GM19328 (cell line): ENCODE measurements around the gene TMEM45B.
"Not testable (repeated sequence)": the region's sequence is repeated elsewhere in the genome, so short reads cannot be mapped to it uniquely, and the experiment has no call there.

Source experiments
- ATAC-seq: cut with Tn5 transposase; IDR thresholded peaks from one replicate; pipeline ENCODE4 v1.9.1; 2021; ENCODE audit warnings: mild to moderate bottlenecking, moderate library complexity; ENCODE audit not compliant: unreplicated experiment

Gene TMEM45B

DNA sequence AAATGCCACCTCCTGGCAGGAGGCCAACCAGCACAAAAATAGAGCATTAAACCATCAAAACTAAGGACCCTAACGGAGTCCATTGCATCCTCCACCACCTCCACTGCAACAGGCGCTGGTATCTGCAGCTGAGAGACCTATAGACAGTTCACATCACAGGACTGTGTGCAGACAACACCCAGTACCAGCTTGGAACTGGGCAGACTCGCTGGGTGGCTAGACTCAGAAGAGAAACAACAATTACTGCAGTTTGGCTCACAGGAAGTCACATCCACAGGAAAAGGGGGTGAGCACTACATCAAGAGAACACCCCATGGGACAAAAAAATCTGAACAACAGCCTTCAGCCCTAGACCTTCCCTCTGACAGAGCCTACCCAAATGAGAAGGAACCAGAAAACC is 11.6 kb upstream of the TMEM45B start:
- ATAC-seq, result no peak

DNA sequence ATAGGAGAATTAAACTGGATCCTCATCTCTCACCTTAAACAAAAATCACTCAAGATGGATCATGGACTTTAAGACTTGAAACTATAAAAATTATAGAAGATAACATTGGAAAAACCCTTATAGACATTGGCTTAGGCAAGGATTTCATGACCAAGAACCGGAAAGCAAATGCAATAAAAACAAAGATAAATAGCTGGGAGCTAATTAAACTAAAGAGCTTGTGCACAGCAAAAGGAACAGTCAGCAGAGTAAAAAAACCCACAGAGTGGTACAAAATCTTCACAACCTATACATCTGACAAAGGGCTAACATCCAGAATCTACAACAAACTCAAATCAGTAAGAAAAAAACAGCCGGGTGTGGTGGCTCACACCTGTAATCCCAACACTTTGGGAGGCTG is 7.4 kb upstream of the TMEM45B start:
- not testable (repeated sequence) for ATAC-seq

DNA sequence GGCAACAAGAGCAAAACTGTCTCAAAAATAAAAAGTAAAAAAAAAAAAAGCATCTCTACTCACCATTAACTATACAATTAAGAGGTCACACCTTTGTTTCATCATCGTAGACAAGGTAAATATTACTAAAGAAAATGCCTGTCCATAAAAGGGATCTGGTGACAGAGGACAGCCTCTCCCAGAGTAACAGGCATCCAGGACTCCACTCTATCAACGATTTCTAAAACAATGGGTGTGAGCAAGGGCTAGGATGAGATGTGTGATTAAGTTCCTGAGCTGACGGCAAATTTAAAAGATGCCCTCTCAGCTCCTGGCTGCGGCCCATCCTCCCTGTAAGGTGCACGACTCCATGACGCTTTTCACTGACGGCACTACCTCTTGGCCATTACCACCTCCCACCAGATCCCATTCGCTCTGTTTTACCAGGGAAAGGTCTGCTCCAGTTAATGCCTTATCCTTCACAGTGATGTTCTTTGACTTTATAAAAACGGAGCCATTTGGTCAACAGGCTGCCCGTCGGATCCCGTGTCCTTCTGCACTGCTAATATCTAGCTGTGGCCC is 2.3 kb upstream of the TMEM45B start:
- ATAC-seq, result no peak

DNA sequence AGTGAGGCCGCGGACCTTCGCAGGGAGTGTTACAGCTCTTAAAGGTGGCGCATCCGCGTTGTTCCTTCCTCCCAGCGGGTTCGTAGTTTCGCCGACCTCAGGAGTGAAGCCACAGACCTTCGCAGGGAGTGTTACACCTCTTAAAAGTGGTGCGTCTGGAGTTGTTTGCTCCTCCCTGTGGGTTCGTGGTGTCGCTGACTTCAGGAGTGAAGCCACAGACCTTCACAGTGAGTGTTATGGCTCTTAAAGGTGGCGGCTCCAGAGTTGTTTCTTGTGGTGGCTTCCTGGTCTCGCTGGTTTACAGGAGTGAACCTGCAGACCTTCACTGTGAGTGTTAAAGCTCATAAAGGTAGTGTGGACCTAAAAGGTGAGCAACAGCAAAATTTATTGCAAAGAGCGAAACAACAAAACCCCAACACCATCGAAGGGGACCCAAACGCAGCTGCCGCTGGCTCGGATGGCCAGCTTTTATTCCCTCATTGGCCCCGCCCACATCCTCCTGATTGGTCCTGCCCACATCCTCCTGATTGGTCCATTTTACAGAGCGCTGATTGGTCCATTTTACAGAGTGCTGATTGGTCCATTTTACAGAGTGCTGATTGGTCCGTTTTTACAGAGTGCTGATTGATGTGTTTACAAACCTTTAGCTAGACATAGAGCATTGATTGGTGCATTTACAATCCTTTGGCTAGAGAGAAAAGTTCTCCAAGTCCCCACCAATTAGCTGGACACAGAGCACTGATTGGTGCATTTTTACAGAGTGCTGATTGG is 1.2 kb upstream of the TMEM45B start:
- ATAC-seq, result no peak

DNA sequence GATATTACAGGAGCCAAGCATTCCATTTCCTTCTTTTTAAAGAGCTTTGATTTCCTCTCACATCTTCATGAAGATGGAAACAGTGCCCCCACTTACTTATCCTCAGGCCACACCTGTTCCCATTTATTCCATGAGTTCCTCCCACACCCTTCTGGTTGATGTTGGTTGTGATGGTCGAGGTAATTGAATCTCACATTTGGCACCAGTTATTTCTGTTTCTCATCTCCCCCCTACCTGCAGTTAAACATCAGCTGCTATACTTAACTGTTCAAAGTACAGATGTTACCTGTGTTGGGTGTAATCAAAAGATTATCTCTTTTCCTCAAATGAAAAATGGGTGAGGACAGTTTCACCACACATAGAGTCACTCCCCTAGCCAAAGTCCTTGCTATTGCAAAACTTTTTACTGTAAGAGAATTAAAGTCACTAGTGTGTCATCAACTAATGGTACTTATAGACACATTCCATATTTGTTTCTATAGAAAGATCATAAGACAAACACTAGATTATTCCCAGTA is 1.9 kb downstream of the TMEM45B start:
- no peak for ATAC-seq

DNA sequence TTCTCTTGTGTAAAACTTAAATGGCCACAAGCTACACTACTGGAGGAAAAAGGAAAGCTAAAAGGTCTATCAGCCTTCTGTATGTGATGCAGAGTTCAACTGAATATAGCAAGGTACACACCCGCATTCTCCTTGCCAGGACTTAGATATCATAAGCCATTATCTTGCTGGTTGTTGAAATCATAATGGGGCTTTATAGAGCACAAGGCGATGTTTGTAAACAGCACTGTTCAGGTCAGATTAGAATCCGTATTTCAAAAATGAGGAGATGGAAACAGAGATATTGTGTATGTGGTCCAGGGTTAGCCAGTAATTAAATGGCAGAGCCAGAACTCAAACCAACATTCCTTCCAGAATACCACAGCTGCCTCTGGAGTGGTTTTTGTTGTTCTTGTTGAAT is 2.6 kb downstream of the TMEM45B start:
- ATAC-seq, result not testable (repeated sequence)

DNA sequence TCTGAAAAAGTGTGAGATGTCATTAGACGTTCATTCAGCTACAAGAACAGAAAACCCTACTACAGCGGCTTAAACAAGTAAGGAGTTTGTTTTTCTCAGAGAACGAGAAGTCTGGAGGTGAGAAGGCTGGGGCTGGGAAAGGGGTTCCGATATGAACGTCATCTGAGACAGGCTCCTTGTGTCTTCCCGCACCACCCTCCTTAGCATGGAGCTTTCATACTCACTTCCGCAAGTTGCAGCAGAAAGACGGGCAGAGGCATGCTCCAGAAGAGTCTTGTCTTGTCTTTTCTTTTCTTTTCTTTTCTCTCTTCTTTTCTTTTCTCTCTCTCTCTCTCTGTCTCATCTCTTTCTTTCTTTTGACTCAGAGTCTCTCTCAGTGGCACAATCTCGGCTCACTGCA is 3.6 kb downstream of the TMEM45B start:
- ATAC-seq, result no peak

DNA sequence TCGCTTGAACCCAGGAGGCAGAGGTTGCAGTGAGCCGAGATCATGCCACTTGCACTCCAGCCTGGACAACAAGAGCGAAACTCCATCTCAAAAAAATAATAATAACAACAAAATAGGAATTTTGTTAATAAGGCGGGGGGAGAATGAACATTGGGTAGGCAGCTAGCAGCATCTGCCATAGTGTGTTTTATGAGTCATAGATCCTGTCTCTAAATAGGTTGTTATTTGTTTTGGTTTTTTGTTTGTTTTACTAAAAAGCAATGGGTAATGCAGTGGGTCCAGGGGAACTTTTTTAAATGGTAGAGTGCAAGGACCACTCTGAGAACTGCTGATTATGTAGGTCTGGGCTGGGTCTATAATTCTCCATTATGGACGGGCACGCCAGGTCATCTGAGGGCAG is 4.6 kb downstream of the TMEM45B start:
- ATAC-seq, result not testable (repeated sequence)

DNA sequence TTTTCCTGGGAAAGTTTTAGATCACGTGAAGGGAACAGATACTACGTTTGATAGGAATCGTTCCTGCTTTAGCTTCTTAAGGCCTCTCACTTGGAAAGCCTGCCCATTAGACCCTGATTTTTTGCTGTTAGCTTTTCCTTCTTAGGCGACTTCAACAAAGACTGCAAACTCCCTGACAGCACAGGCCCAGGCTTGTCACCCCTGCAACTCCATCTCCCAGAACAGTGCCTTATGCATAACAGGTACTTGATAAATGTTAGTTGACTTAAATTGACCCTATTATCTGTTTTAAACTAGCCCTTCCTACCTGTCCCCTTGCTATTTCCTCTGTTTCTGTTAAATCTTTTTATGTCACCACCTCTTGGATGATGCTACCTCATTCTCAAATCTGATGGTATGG is 7.6 kb downstream of the TMEM45B start:
- not testable (repeated sequence) for ATAC-seq

DNA sequence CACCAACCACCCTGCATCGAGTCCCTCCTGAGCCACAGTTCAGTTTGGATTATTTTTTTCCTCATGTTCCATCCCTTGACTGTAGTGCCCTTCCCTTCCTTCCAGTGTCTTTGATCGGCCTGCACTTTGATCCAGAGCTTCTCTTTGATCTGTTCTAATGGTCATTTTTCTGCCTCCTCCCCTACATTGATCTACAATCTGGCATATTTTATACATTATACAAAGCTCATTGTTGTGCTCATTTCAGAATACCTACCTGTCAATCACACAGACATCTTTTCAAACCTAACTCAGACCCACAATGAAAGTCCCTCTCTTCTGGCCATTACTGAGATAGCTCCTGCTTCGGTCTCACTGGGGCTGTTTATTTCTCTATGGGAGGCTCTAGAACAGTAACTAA is 8.2 kb downstream of the TMEM45B start:
- not testable (repeated sequence) for ATAC-seq

DNA sequence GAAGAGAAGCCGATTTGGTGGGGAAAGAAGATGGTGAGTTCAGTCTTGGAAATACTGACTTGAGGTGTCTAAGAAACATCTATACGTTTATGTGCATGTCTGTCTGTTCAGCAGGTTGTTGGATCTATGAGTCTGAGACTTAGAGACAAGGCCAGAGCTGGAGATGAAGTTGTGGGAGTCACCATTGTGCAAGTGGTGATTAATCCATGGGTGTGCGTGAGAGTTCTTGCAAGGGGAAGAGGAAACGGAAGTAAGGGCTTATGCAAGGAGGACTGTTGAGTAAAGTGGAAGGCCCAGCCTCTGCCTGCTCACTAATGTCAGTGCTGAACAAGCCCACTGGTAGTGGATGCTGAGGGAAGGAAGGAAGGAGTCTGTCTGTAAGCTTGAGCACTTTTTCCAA is 9.7 kb downstream of the TMEM45B start:
- ATAC-seq, result no peak

DNA sequence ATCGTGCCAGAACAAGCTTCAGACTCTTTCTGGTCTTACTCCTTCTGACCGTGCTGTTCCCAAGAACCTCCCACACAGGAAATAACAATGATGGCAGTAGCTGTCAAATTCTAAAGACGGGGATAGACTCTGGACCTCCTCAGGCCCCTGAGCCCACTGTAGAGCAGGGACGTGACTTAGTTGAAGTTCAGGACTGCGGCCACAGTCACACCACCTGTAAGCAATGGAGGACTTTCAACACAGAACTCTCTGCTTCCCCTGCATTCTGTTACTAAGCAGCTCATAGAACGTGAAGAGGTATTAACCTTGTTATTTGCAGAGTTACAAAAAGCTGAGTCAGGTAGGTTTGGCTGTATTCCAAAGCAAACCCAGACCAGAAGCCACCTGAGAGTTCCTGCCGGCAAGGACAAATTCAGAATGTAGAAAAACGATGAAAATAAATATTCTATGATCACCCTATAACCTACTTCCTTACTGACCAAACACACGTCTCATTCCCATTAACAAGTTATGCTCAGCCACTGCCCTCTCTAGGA is 12.7 kb downstream of the TMEM45B start:
- no peak for ATAC-seq

DNA sequence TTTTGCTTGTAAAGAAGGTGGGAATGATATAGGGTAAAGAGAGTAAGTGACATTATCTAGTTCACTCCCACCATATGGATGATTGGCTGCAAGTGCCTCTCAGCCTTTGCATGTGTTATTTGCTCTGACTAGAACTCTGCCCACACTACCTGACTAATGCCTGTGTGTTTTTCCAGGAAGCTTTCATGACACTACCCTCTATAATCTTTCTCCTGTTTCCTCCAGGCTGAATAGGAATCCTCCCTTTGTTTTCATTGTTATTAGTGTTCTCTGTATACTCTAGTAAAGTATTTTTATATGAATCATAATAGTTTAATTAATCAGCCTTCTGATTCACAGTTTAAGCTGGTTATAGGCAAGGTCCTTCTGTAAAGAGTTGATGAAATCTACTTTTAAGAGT is 13.8 kb downstream of the TMEM45B start:
- not testable (repeated sequence) for ATAC-seq

DNA sequence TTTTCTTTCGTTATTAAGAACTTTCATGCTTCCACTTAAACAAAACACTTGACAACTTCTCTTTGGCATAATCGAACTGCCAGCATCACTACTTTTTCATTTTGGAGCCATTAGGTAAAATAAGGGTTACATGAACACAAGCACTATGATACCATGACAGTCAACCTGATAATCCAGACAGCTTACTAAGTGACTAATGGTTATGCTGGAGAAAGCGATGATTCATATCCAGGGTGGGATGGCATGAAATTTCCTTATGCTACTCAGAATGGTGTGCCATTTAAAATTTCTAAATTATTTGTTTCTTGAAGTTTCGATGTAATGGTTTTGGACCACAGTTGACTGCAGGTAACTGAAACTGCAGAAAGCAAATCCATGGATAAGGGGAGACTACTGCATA is 15.6 kb downstream of the TMEM45B start:
- ATAC-seq, result not testable (repeated sequence)

DNA sequence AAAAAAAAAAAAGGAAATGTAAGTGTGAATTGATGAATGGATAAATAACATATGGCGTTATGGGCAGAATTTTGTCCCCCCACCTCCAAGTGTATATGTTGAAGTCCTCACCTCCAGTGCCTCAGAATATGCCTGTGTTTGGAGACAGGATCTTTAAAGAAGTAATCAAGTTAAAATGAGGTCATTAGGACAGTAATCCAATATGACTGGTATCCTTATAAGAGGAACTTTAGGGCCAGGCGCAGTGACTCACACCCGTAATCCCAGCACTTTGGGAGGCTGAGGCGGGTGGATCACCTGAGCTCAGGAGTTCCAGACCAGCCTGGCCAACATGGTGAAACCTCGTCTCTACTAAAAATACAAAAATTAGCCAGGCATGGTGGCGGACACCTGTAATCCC is 17.6 kb downstream of the TMEM45B start:
- ATAC-seq, result not testable (repeated sequence)

DNA sequence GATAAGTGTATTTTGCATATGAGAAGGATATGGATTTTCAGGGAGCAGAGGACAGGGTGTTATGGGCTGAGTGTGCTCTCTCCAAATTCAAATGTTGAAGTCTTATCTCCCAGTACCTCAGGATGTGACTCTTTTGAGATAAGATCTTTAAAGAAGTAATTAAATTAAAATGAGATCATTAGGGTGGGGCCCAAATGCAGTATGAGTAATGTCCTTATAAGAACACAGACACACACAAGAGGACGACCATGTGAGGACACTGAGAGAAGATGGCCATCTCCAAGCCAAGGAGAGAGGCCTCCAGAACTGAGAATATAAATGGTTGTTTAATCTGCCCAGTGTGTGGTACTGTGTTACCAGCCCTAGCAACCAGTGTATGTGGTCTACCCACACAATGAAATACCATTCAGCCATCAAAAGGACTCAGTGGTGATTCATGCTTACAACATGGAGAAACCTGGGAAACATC is 20.8 kb downstream of the TMEM45B start:
- ATAC-seq, result not testable (repeated sequence)

DNA sequence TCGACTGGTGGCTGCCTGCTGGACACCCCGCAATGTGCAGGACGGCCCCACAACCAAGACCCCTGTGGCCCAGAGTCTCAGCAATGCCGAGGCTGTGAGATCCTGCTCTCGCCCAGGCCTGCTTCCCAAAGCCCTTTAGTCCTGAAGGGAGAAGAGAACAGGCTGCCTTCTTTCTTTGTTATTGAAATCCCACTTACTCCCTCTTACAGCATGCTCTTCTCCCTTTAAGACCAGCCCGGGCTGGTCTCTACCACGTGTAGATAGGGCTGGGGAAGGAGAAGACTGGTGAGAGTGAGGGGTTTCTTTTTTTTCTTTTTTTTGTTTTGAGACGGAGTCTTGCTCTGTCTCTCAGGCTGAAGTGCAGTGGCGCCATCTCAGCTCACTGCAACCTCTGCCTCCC is 21.3 kb downstream of the TMEM45B start:
- no peak for ATAC-seq

DNA sequence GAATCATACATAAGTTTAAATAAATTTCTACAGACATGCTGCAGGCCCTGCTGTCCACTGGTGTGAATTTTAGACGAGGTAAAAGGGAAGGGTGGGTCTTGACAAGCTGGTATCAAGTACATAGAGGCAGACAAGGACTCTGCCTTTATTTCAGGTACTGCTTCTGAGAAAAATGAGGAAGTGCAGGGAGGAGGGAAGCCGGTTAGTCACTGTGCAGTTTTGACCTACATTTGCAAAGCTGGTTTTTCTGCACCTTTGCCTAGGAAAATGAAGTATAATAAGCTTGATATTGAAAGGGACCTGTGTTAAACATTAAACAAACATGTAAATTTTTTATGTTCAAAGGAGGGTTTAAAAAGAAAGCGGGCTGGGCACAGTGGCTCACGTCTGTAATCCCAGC is 24.6 kb downstream of the TMEM45B start:
- no peak for ATAC-seq

DNA sequence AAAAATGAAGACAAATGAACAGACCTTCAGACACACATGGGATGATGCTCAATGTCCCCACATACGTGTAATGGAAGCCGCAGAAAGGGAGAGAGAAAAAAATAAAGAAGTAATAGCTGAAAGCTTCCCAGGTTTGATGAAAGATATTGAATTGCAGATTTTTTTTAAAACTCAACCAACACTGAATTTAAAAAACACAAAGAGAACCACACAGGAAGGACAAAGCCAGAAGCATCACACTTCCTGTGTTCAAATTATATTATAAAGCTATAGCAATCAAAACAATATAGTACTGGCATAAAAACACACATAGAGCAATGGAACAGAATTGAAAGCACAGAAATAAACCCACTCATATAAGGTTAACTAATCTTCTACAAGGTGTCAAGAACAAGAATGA is 26.5 kb downstream of the TMEM45B start:
- no peak for ATAC-seq

DNA sequence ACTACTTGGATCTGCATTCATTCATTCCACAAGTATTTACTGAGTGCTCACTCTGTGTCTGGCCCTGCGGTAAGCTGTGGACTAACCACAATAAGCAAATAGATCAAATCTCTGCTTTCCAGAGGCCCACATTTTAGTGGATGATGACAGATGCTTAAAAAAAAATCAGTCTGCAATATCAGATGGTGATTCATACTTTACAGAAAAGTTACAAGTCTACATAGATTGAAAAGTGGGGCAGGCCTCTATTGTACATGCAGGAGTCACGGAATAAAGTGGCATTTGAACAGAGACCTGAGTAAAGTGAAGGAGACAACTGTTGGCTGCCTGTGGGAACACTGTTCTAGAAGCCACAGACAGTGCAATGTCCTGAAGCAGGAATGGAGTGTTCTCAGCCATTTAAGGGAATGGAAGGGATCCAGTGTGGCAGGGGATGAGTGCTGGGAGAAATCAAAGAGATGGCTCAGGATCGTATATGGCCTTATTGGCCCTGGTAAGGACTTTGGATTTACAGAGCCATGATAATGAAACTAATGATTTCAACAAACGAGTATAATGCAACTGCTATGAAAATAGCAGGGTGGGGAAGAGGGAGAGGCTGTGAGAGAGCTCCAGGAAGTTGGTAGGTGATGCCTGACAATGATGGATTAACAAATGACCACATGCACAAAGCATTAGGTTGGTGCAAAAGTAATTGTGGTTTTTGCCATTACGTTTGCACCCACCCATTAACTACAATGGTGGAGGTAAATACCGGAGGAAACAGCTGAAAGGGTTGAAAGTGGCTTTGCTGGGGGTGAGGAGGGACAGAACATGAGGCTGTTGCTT is 31.1 kb downstream of the TMEM45B start:
- ATAC-seq, result no peak

DNA sequence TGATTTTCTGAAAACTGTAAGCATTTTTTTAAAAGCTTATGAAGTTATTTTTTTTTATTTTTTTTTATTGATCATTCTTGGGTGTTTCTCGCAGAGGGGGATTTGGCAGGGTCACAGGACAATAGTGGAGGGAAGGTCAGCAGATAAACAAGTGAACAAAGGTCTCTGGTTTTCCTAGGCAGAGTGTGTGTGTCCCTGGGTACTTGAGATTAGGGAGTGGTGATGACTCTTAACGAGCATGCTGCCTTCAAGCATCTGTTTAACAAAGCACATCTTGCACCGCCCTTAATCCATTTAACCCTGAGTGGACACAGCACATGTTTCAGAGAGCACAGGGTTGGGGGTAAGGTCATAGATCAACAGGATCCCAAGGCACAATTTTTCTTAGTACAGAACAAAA is 31.7 kb downstream of the TMEM45B start:
- ATAC-seq, result not testable (repeated sequence)
